H9 (cell line): Measurements from ENCODE around the gene STAT3. TPM values are rescaled to one million over a fixed set of nuclear protein-coding genes. Genes with fewer than 3 reads are reported as not detected.

Experiments used
- DNase-seq: peaks from one replicate; pipeline ENCODE4 v3.0.0-alpha.2; 2017
- H2AFZ ChIP-seq: one replicate; pipeline ENCODE4 v1.6.1; 2013; ENCODE audit warnings: mild to moderate bottlenecking, low read length, control low read depth, moderate library complexity
- H2AK5ac ChIP-seq: 2 replicates; pipeline ENCODE4 v1.6.1; 2013; ENCODE audit warnings: low read length, control low read depth, mixed read lengths; ENCODE audit not compliant: insufficient read length
- H2BK120ac ChIP-seq: one replicate; pipeline ENCODE4 v1.6.1; 2013; ENCODE audit warnings: low read depth, mild to moderate bottlenecking, low read length, control low read depth, inconsistent platforms; ENCODE audit not compliant: poor library complexity, severe bottlenecking
- H2BK12ac ChIP-seq: 2 replicates; pipeline ENCODE4 v1.6.1; 2013; ENCODE audit warnings: low read length, control low read depth, mixed read lengths, low read depth; ENCODE audit not compliant: insufficient read length
- H2BK15ac ChIP-seq: 2 replicates; pipeline ENCODE4 v1.6.1; 2013; ENCODE audit warnings: low read depth, low read length, control low read depth
- H2BK20ac ChIP-seq: one replicate; pipeline ENCODE4 v1.6.1; 2013; ENCODE audit warnings: low read depth, mild to moderate bottlenecking, low read length, control low read depth, inconsistent platforms; ENCODE audit not compliant: poor library complexity, severe bottlenecking
- H2BK5ac ChIP-seq: 2 replicates; pipeline ENCODE4 v1.6.1; 2013; ENCODE audit warnings: low read length, control low read depth, mixed read lengths; ENCODE audit not compliant: insufficient read length
- H3K14ac ChIP-seq: 2 replicates; pipeline ENCODE4 v1.6.1; 2013; ENCODE audit warnings: low read length, control low read depth; ENCODE audit not compliant: insufficient read depth
- H3K18ac ChIP-seq: 2 replicates; pipeline ENCODE4 v1.6.1; 2013; ENCODE audit warnings: low read depth, mild to moderate bottlenecking, mixed read lengths, low read length, control low read depth; ENCODE audit not compliant: insufficient read length
- H3K23ac ChIP-seq: 2 replicates; pipeline ENCODE4 v1.6.1; 2013; ENCODE audit warnings: low read length, control low read depth, mixed read lengths, low read depth; ENCODE audit not compliant: insufficient read length
- H3K23me2 ChIP-seq: 2 replicates; pipeline ENCODE4 v1.6.1; 2013; ENCODE audit warnings: low read depth, mild to moderate bottlenecking, mixed read lengths, low read length, control low read depth; ENCODE audit not compliant: insufficient read length, poor library complexity, severe bottlenecking
- H3K27ac ChIP-seq: 2 replicates; pipeline ENCODE4 v1.5.1; 2013; ENCODE audit warnings: low read length, control low read depth, mixed read lengths, low read depth; ENCODE audit not compliant: insufficient read length
- H3K27me3 ChIP-seq: 2 replicates; pipeline ENCODE4 v1.6.1; 2013; ENCODE audit warnings: low read length, control low read depth, inconsistent platforms; ENCODE audit not compliant: insufficient read depth
- H3K4ac ChIP-seq: 2 replicates; pipeline ENCODE4 v1.6.1; 2013; ENCODE audit warnings: low read depth, mild to moderate bottlenecking, control low read depth, inconsistent platforms, low read length, moderate library complexity
- H3K4me1 ChIP-seq: 2 replicates; pipeline ENCODE4 v1.6.1; 2013; ENCODE audit warnings: low read length, control low read depth, inconsistent platforms; ENCODE audit not compliant: insufficient read depth
- H3K4me2 ChIP-seq: 2 replicates; pipeline ENCODE4 v1.6.1; 2013; ENCODE audit warnings: low read length, control low read depth, mixed read lengths; ENCODE audit not compliant: insufficient read length, insufficient read depth
- H3K56ac ChIP-seq: 2 replicates; pipeline ENCODE4 v1.6.1; 2013; ENCODE audit warnings: low read depth, mild to moderate bottlenecking, mixed read lengths, low read length, control low read depth; ENCODE audit not compliant: insufficient read length
- H3K79me1 ChIP-seq: 2 replicates; pipeline ENCODE4 v1.6.1; 2013; ENCODE audit warnings: low read depth, mild to moderate bottlenecking, moderate library complexity, low read length, control low read depth, inconsistent platforms; ENCODE audit not compliant: insufficient read depth, poor library complexity, severe bottlenecking
- H3K79me2 ChIP-seq: 2 replicates; pipeline ENCODE4 v1.6.1; 2013; ENCODE audit warnings: low read length, control low read depth, inconsistent platforms; ENCODE audit not compliant: insufficient read depth
- H3K9ac ChIP-seq: 2 replicates; pipeline ENCODE4 v1.6.1; 2013; ENCODE audit warnings: low read length, control low read depth, mixed read lengths; ENCODE audit not compliant: insufficient read length; ENCODE audit errors: extremely low read depth
- H3K9me3 ChIP-seq: one replicate; pipeline ENCODE4 v1.6.1; 2013; ENCODE audit warnings: low read depth, low read length, inconsistent platforms; ENCODE audit not compliant: control insufficient read depth
- H3T11ph ChIP-seq: one replicate; pipeline ENCODE4 v1.6.1; 2013; ENCODE audit warnings: mild to moderate bottlenecking, low read length, control low read depth, inconsistent platforms
- H4K20me1 ChIP-seq: one replicate; pipeline ENCODE4 v1.6.1; 2013; ENCODE audit not compliant: control insufficient read depth, insufficient read length, insufficient read depth
- H4K5ac ChIP-seq: 2 replicates; pipeline ENCODE4 v1.6.1; 2013; ENCODE audit warnings: low read depth, mild to moderate bottlenecking, mixed read lengths, low read length, control low read depth; ENCODE audit not compliant: insufficient read length
- H4K8ac ChIP-seq: replicated peaks from 2 replicates; pipeline ENCODE4 v1.6.1; 2013; ENCODE audit warnings: low read length, control low read depth, mixed read lengths, low read depth; ENCODE audit not compliant: insufficient read length
- H4K91ac ChIP-seq: 2 replicates; pipeline ENCODE4 v1.6.1; 2013; ENCODE audit warnings: low read depth, mild to moderate bottlenecking, moderate library complexity, mixed read lengths, low read length, control low read depth; ENCODE audit not compliant: insufficient read length
- H3K27ac Mint-ChIP-seq, 3 experiments: 2 replicates in 2 of 3; 3 replicates in 1 of 3; pipeline ENCODE4 v1.8.0; 2020 to 2021; ENCODE audit warnings: mixed read lengths in 3 of 3, mild to moderate bottlenecking in 1 of 3, moderate library complexity in 1 of 3
- H3K27me3 Mint-ChIP-seq: 2 replicates; pipeline ENCODE4 v1.8.0; 2021; ENCODE audit warnings: low read depth, mild to moderate bottlenecking, moderate library complexity, mixed read lengths
- H3K36me3 Mint-ChIP-seq, 3 experiments: 2 replicates in 2 of 3; 3 replicates in 1 of 3; pipeline ENCODE4 v1.8.0; 2020 to 2021; ENCODE audit warnings: low read depth in 3 of 3, mixed read lengths in 3 of 3; ENCODE audit not compliant: insufficient read depth in 1 of 3
- H3K4me1 Mint-ChIP-seq, 2 experiments: 2 replicates each; pipeline ENCODE4 v1.8.0; 2020; ENCODE audit warnings: mixed read lengths in 2 of 2
- H3K4me3 Mint-ChIP-seq, 2 experiments: 2 replicates in 1 of 2; 3 replicates in 1 of 2; pipeline ENCODE4 v1.8.0; 2020 to 2021; ENCODE audit warnings: mild to moderate bottlenecking in 2 of 2, mixed read lengths in 2 of 2, moderate library complexity in 1 of 2
- H3K9me3 Mint-ChIP-seq, 2 experiments: 2 replicates in 1 of 2; 3 replicates in 1 of 2; pipeline ENCODE4 v1.8.0; 2020; ENCODE audit warnings: mild to moderate bottlenecking in 2 of 2, mixed read lengths in 2 of 2, moderate library complexity in 1 of 2
- WGBS: extraction: QIAGEN DNeasy Blood & Tissue Kit; methylation state at CpG from one replicate; pipeline ENCODE4 v1.1.7; 2013; ENCODE audit warnings: missing lambda C conversion rate, low lambda C conversion rate, mixed read lengths; ENCODE audit not compliant: insufficient read length; ENCODE audit errors: extremely low coverage; 5-methylcytosine and 5-hydroxymethylcytosine counted together
- total RNA-seq: library from RNA; stranded (reverse); gene quantifications from 2 replicates; pipeline ENCODE4 v1.2.1, GENCODE V29; 2021
- TF ChIP-seq, protein P1 (sequence below): fragments of 200-600 bp; sonication (generic); conservative IDR thresholded peaks from 3 replicates; pipeline ENCODE4 v1.8.0; 2021; ENCODE audit warnings: antibody characterized with exemption, mild to moderate bottlenecking

Gene STAT3
- total RNA-seq, 1 experiment from 2014 or later: 83.2 TPM

DNA sequence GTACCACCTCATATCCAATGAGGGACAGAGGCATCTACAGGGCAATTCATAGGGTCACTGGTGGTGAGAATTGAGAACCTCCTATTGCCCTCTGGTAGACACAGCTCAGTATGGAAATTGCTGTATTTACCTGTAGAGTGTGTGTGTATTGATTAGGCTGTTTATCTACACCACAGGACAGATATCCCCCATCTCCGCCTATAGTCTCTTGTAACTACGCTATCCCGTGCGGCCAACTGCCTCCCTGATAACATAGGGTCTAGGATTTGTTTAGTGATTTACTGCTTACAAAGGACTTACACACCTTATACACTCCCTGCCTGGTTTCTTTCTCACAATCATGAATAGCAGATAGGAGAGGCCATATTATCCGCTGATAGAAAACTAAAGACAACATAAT is 1.7 kb upstream of the STAT3 start:
- Histone ChIP-seq H4K20me1 (no peaks in the 10 kb centered on the region), H2BK12ac (no peak overlapping the region), H3K4me2 (no peak overlapping the region), H4K8ac (no peak overlapping the region), H2AFZ (no peak overlapping the region), H3K27me3 (no peaks in the 10 kb centered on the region), H4K5ac (no peak overlapping the region), H3K4ac (no peak overlapping the region), H2AK5ac (no peak overlapping the region), H3K79me1 (peaks cover 3% of the 10 kb centered on the region), H2BK15ac (no peak overlapping the region), H3K27ac (no peak overlapping the region), H3T11ph (no peak overlapping the region), H3K18ac (no peak overlapping the region), H3K79me2 (peaks cover 18% of the 10 kb centered on the region; the same call in 1 of the 2 replicates), H2BK120ac (no peak overlapping the region), H2BK5ac (no peak overlapping the region), H3K9ac (no peak overlapping the region), H3K9me3 (no peaks in the 10 kb centered on the region), H3K14ac (no peak overlapping the region), H2BK20ac (no peak overlapping the region), H3K23me2 (peaks cover 8% of the 10 kb centered on the region), H4K91ac (no peak overlapping the region), H3K4me1 (no peaks in the 10 kb centered on the region), H3K23ac (no peak overlapping the region), H3K56ac (no peak overlapping the region)
- no peaks in the 10 kb centered on the region; a peak in 1 of 5 replicates for H3K9me3 Mint-ChIP-seq
- DNase-seq: no peak
- TF ChIP-seq, protein P1, sequence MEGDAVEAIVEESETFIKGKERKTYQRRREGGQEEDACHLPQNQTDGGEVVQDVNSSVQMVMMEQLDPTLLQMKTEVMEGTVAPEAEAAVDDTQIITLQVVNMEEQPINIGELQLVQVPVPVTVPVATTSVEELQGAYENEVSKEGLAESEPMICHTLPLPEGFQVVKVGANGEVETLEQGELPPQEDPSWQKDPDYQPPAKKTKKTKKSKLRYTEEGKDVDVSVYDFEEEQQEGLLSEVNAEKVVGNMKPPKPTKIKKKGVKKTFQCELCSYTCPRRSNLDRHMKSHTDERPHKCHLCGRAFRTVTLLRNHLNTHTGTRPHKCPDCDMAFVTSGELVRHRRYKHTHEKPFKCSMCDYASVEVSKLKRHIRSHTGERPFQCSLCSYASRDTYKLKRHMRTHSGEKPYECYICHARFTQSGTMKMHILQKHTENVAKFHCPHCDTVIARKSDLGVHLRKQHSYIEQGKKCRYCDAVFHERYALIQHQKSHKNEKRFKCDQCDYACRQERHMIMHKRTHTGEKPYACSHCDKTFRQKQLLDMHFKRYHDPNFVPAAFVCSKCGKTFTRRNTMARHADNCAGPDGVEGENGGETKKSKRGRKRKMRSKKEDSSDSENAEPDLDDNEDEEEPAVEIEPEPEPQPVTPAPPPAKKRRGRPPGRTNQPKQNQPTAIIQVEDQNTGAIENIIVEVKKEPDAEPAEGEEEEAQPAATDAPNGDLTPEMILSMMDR: no peak
- H3K36me3 Mint-ChIP-seq: peaks cover 2 to 5% (median 3%) of the 10 kb centered on the region in 3 experiments; a peak in 4 of 7 replicates
- no peak overlapping the region; a peak in 1 of 5 replicates for H3K4me3 Mint-ChIP-seq
- WGBS: no CpG with 5 or more reads among the region's 5 CpGs
- no peaks in the 10 kb centered on the region for H3K27me3 Mint-ChIP-seq
- H3K4me1 Mint-ChIP-seq: peaks cover 34% of the 10 kb centered on the region in 2 experiments
- H3K27ac Mint-ChIP-seq: no peak overlapping the region
